ENCODE measurements around the gene CXCL6.

- no peak for TF ChIP-seq TAF1 (IDR thresholded peaks at IDR 0.05; ENCODE audit: borderline replicate concordance, low read depth, low read length)
- TF ChIP-seq POLR2A (IDR thresholded peaks at IDR 0.05; ENCODE audit: low read depth, low read length): no peak
Observed at GRCh38 chr4:73859614-73860088, 23.2 kb downstream of the CXCL6 start.
